Measurements from ENCODE around the gene DRC3.

DNA sequence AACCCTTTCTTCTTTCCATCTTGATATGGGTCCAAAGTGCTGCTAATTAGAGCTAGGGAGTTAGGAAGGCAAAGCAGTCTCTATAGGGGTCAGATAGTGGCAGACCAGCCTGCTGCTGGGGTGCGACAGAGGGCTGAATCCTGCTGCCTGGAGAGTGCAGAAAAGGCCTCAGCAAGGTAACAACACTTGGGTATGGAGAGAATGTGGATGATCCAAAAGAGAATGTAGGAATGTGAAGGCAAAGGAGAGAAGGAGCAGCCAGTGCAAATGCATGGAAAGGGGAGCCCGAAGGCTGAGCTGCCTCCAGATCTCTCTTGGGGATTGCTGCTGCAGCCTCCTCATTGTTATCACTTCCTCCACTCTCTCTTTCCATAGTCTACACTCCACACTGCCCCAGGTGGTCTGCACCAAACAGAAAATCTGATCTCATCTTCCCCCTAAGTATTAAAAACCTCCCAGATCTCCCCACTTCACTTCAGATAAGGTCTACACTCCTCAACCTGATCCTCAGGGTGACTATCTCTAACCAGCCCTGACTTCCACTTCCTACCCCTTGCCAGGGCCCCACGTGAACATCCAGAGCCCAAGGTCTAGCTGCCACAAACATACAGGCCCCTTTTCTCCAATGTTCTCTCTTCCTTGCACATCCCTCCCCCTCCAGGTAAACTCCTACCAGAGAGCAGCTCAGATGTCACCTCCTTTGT, 29.2 kb upstream of the DRC3 start:
- TF ChIP-seq TARDBP (IDR thresholded peaks at IDR 0.05) (no peak), CTBP1 (IDR thresholded peaks at IDR 0.05; ENCODE audit: borderline replicate concordance) (no peak), SP1 (IDR thresholded peaks at IDR 0.05) (no peak), L3MBTL2 (conservative IDR thresholded peaks at IDR 0.05) (no peak), FOXM1 (IDR thresholded peaks at IDR 0.05; ENCODE audit: borderline replicate concordance) (no peak), HDGF (IDR thresholded peaks at IDR 0.05; ENCODE audit: borderline replicate concordance) (no peak), BHLHE40 (IDR thresholded peaks at IDR 0.05; ENCODE audit: borderline replicate concordance) (no peak), FOXK2 (IDR thresholded peaks at IDR 0.05) (no peak)

Data from HEK293T (cell line).